Activated naive CD4-positive, alpha-beta T cell treated with Interleukin-2 at 50 U/mL for 16 hours (primary cell): ENCODE data around the gene TMPRSS7.

Source experiments
- DNase-seq: peaks from one replicate; pipeline ENCODE4 v3.0.0-alpha.2; 2020

The TMPRSS7 gene

DNA sequence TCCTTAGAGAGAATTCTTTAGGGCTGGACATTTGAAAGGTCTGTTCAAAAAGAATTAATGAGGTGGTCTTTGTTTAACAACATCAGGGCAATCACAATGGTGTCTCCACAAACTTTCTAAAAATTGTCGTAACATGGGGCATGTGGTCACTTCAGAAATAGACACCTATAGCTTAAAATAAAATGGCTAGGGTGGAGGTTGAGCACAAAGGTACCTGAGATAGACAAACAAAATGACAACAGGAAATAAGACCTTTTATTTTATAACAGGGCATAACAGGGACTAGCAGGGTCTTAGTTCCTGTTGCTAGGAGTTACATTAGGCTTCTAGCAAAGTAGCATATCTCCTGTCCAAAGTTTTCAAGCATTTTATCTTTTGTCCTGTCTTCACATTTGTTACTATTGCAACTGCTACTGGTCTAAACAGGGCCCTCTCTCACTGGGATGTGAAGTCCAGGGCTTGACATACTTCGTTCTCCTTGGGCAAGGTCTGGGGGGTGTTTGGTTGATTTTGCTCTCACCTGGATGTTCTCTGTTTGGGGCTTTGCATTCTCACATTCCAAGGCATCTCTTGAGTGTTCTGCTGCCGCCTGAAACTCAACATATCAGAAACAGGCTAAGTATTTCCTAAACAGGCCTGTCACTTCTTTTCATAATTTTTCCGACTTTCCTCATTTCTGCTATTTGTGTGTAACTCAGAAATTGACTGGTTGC is 95.5 kb downstream of the TMPRSS7 start:
- no peak for DNase-seq

DNA sequence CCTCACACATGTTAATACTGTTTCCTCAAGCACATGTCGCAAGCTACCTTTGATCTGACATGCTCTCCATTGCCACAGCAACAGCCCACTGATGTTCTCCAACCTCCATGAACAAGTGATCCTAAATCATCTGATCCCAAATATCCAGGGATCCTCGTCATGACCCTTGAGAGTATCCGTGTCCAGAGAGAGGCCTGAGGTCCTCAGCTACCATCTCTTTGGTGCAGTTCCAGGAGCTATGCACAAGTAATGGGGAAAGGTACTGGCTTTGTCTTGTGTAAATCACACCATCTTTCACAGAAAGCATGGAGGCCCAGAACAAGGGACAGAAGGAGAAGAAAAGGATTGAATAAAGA is 96.1 kb downstream of the TMPRSS7 start:
- no peak for DNase-seq
